Caco-2 (cell line): ENCODE results near the gene JUN. TPM values are rescaled to one million over a fixed set of nuclear protein-coding genes. Genes with fewer than 3 reads are reported as not detected.

Experiments used
- BruUV-seq: library from RNA; stranded (reverse); fragments of 400-500 nt; replicated peaks from 2 replicates; lab custom pipeline; 2021; lab: Mats Ljungman, UMichigan
- CTCF ChIA-PET: fragments of 300-600 bp; sonication (Branson Sonifier 250); formaldehyde crosslinking; loops from one replicate; lab custom pipeline; 2022; ENCODE audit warnings: antibody characterized with exemption; lab: Charles Lee
- POLR2A ChIA-PET: fragments of 300-600 bp; sonication (Branson Sonifier 250); formaldehyde crosslinking; loops from one replicate; lab custom pipeline; 2022; ENCODE audit warnings: antibody characterized with exemption; lab: Charles Lee
- DNase-seq, 2 experiments: peaks; one replicate each; pipeline versions ENCODE4 v3.0.0 to v3.0.0-alpha.2; 2020 to 2022
- H3K27me3 ChIP-seq: replicated peaks from 2 replicates; pipeline ENCODE4 v1.6.0; 2011; ENCODE audit warnings: low read length; ENCODE audit not compliant: control insufficient read depth, insufficient read depth
- H3K36me3 ChIP-seq: 2 replicates; pipeline ENCODE4 v1.5.1; 2011; ENCODE audit warnings: low read length; ENCODE audit not compliant: control insufficient read depth, insufficient read depth
- H3K4me1 ChIP-seq: fragments of 250-450 bp; sonication (Bioruptor Pico); 2 replicates; pipeline ENCODE4 v1.5.1; 2020; ENCODE audit warnings: mild to moderate bottlenecking
- H3K4me3 ChIP-seq: 2 replicates; pipeline ENCODE4 v1.5.1; 2011; ENCODE audit warnings: low read depth, mild to moderate bottlenecking, control low read depth, low read length
- H3K9me3 ChIP-seq: fragments of 250-450 bp; sonication (Bioruptor Pico); 2 replicates; pipeline ENCODE4 v1.5.1; 2020; ENCODE audit warnings: mild to moderate bottlenecking, moderate library complexity
- H3K27ac Mint-ChIP-seq: one replicate; pipeline ENCODE4 v1.8.0; 2022; ENCODE audit warnings: mixed read lengths; ENCODE audit not compliant: unreplicated experiment
- H3K27me3 Mint-ChIP-seq: one replicate; pipeline ENCODE4 v1.8.0; 2022; ENCODE audit warnings: mixed read lengths; ENCODE audit not compliant: insufficient read depth, unreplicated experiment
- H3K36me3 Mint-ChIP-seq: one replicate; pipeline ENCODE4 v1.8.0; 2022; ENCODE audit warnings: mild to moderate bottlenecking, mixed read lengths; ENCODE audit not compliant: insufficient read depth, unreplicated experiment
- H3K4me1 Mint-ChIP-seq: one replicate; pipeline ENCODE4 v1.8.0; 2022; ENCODE audit warnings: low read depth, mixed read lengths; ENCODE audit not compliant: unreplicated experiment
- H3K4me3 Mint-ChIP-seq: one replicate; pipeline ENCODE4 v1.8.0; 2022; ENCODE audit warnings: mild to moderate bottlenecking, moderate library complexity, mixed read lengths; ENCODE audit not compliant: unreplicated experiment
- H3K9me3 Mint-ChIP-seq: one replicate; pipeline ENCODE4 v1.8.0; 2022; ENCODE audit warnings: mixed read lengths; ENCODE audit not compliant: unreplicated experiment
- CTCF ChIP-seq, 2 experiments: fragments of 200-600 bp in 1 of 2; IDR thresholded peaks; 1 replicate in 1 of 2; 2 replicates in 1 of 2; pipeline versions ENCODE4 v1.5.1 to v1.8.0; 2011 to 2022; ENCODE audit warnings: antibody characterized with exemption in 1 of 2, control low read depth in 1 of 2, inconsistent platforms in 1 of 2, low read depth in 1 of 2, low read length in 1 of 2, mild to moderate bottlenecking in 1 of 2, moderate library complexity in 1 of 2; ENCODE audit not compliant: insufficient read depth in 1 of 2, severe bottlenecking in 1 of 2, unreplicated experiment in 1 of 2
- intact Hi-C: fragments of 100-400 bp; cut with micrococcal nuclease; formaldehyde crosslinking; loops from one replicate; pipeline ENCODE4 v1.10.0; 2022; ENCODE audit not compliant: unreplicated experiment
- total RNA-seq: library from RNA; stranded (reverse); gene quantifications from 2 replicates; pipeline ENCODE4 v1.2.3, GENCODE V29; 2022

Gene JUN
- total RNA-seq, 1 experiment from 2014 or later, result 25.7 TPM

DNA sequence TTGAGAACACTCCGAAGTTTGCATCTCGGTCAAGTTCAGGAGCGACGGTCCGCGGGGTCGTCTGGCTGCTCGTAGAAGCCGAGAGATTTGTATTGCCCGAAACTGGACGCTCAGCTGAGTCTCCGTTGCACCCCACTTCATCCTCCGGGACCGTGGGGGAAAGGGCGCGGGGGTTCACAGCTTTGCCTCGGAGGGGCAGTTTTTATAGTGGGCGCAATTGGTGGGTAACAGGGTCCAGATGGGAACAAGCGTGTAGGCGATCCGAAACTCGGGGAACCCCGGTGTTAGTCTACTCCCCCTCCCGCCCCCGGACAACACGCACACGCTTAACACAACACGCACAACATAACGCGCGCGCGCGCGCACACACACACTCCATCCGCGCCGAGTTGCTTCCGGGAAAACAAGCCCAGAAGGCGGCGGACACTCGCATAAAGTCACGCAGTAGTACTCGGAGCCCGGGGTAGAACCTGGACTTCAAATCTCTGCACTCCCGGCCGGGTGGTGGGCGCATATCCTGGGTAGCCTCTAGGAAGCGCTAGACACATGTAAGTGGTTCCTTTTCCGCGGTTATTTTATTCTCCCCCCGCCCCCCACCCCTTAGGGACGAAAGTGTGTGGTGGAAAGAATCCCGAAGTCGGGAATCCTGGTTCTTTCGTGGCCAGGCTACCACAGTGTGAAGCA lies 1.1 kb upstream of the JUN start:
- Mint-ChIP-seq H3K9me3 (no peaks in the 10 kb centered on the region), H3K27ac (peak overlapping the region; percentile 94), H3K27me3 (no peaks in the 10 kb centered on the region), H3K4me3 (peak overlapping the region; percentile 83), H3K36me3 (peaks cover 51% of the 10 kb centered on the region), H3K4me1 (peaks cover 14% of the 10 kb centered on the region)
- Histone ChIP-seq H3K4me1 (peaks cover 9% of the 10 kb centered on the region; the same call in 1 of the 2 replicates), H3K9me3 (no peaks in the 10 kb centered on the region), H3K36me3 (no peaks in the 10 kb centered on the region), H3K27me3 (no peaks in the 10 kb centered on the region), H3K4me3 (peak overlapping the region; percentile 57)
- ChIA-PET CTCF (interaction anchor here (0.7 kb wide), 1 partner anchor 14 kb away, joined by 5 read pairs; no protein-coding TSS in a partner anchor), POLR2A (no interaction called here)
- peak; percentile 47 to 50 for TF ChIP-seq CTCF (IDR thresholded peaks at IDR 0.05; ENCODE audit: insufficient read depth in 1 of 2, low read depth in 1 of 2, low read length in 1 of 2, severe bottlenecking in 1 of 2, unreplicated experiment in 1 of 2)
- DNase-seq, result peak; percentile 76 to 77
- intact Hi-C loops, result loop anchor here (1.0 to 10.0 kb wide), 8 partner anchors 30 to 914 kb away; partner anchors contain the start of gene FGGY
- BruUV-seq, result TSS peak; percentile 60

GRCh38 chr1:58783090-58783992 lies 506 bp downstream of the JUN start:
- TSS peak; percentile 48 for BruUV-seq
- peaks cover 5% of the 10 kb centered on the region; the same call in 1 of the 2 replicates for H3K4me1 ChIP-seq
- peak overlapping the region; percentile 94 for H3K27ac Mint-ChIP-seq
- H3K4me3 ChIP-seq, result peak overlapping the region; percentile 70
- peak; percentile 36 to 39 for DNase-seq
- H3K36me3 Mint-ChIP-seq, result peaks cover 65% of the 10 kb centered on the region
- H3K27me3 Mint-ChIP-seq, result no peaks in the 10 kb centered on the region
- CTCF ChIA-PET, result interaction anchor here (0.7 to 1.4 kb wide), 3 partner anchors 75 to 976 kb away, joined by 3 to 4 read pairs (median 3); no protein-coding TSS in a partner anchor
- H3K4me1 Mint-ChIP-seq, result peaks cover 7% of the 10 kb centered on the region
- H3K9me3 Mint-ChIP-seq, result no peaks in the 10 kb centered on the region
- peak overlapping the region; percentile 83 for H3K4me3 Mint-ChIP-seq
- intact Hi-C loops, result loop anchor here (5.0 to 10.0 kb wide), 2 partner anchors 401 to 514 kb away; partner anchors contain the start of gene FGGY
- no peaks in the 10 kb centered on the region for H3K36me3 ChIP-seq
- no peak for TF ChIP-seq CTCF (IDR thresholded peaks at IDR 0.05; ENCODE audit: insufficient read depth in 1 of 2, low read depth in 1 of 2, low read length in 1 of 2, severe bottlenecking in 1 of 2, unreplicated experiment in 1 of 2)
- POLR2A ChIA-PET, result interaction anchor here (0.6 to 1.2 kb wide), 16 partner anchors 16 to 921 kb away, joined by 3 to 7 read pairs (median 4); partner anchors contain the start of gene FGGY
- H3K9me3 ChIP-seq, result no peaks in the 10 kb centered on the region
- no peaks in the 10 kb centered on the region for H3K27me3 ChIP-seq
